ENCODE measurements around the gene TWIST2.

TWIST2 gene

GRCh38 chr2:238811759-238812158, 36.1 kb upstream of the TWIST2 start:
- TF ChIP-seq CREB1 (IDR thresholded peaks at IDR 0.05; ENCODE audit: low read depth) = no peak
- no peak for TF ChIP-seq EGR1 (IDR thresholded peaks at IDR 0.05)
- TF ChIP-seq, protein P1, sequence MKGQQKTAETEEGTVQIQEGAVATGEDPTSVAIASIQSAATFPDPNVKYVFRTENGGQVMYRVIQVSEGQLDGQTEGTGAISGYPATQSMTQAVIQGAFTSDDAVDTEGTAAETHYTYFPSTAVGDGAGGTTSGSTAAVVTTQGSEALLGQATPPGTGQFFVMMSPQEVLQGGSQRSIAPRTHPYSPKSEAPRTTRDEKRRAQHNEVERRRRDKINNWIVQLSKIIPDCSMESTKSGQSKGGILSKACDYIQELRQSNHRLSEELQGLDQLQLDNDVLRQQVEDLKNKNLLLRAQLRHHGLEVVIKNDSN (IDR thresholded peaks at IDR 0.05) = no peak
- TF ChIP-seq NFIC (IDR thresholded peaks at IDR 0.05) = no peak
- TF ChIP-seq, protein P2, sequence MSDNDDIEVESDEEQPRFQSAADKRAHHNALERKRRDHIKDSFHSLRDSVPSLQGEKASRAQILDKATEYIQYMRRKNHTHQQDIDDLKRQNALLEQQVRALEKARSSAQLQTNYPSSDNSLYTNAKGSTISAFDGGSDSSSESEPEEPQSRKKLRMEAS (IDR thresholded peaks at IDR 0.05) = no peak
- no peak for TF ChIP-seq TCF12 (IDR thresholded peaks at IDR 0.05; ENCODE audit: low read depth)
- no peak for TF ChIP-seq REST (IDR thresholded peaks at IDR 0.05; ENCODE audit: low read depth)

DNA sequence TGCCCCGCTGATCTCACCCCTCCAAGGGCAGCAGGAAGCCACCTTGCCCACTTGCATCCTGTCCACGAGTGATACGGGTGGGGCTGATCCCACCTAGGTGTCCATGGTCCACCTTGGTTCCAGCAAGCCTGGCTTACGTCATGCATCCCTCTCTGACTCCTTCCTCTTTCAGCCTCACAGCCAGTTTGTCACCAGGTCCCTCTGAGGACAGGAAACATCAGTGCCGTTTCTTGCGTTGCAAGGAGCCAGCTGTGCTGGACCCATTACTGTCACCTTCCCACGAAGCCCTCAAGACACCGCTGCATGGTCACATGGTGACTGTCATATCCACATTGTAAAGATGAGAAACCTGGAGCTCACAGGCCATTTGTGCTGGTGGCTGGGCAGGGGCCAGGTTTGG, 34.8 kb upstream of the TWIST2 start:
- TF ChIP-seq YY1 (IDR thresholded peaks at IDR 0.05; ENCODE audit: low read depth) = no peak

- no peak for TF ChIP-seq RAD21 (IDR thresholded peaks at IDR 0.05; ENCODE audit: low read depth)
- no peak for TF ChIP-seq TCF12 (IDR thresholded peaks at IDR 0.05; ENCODE audit: low read depth)
- no peak for TF ChIP-seq FOXM1 (IDR thresholded peaks at IDR 0.05; ENCODE audit: borderline replicate concordance, low read depth)
- TF ChIP-seq YY1 (IDR thresholded peaks at IDR 0.05; ENCODE audit: low read depth) = no peak
- no peak for TF ChIP-seq TEAD4 (IDR thresholded peaks at IDR 0.05)
- TF ChIP-seq EGR1 (IDR thresholded peaks at IDR 0.05) = no peak
- no peak for TF ChIP-seq CEBPB (IDR thresholded peaks at IDR 0.05)
- TF ChIP-seq ZBTB7A (IDR thresholded peaks at IDR 0.05; ENCODE audit: low read depth) = no peak
- TF ChIP-seq, protein P1 (IDR thresholded peaks at IDR 0.05) = no peak
- no peak for TF ChIP-seq REST (IDR thresholded peaks at IDR 0.05; ENCODE audit: low read depth)
- TF ChIP-seq CREB1 (IDR thresholded peaks at IDR 0.05; ENCODE audit: low read depth) = no peak
- TF ChIP-seq EP300 (IDR thresholded peaks at IDR 0.05; ENCODE audit: borderline replicate concordance) = no peak
- TF ChIP-seq, protein P2 (IDR thresholded peaks at IDR 0.05) = no peak
Observed at GRCh38 chr2:238814815-238815214, 33.1 kb upstream of the TWIST2 start.

DNA sequence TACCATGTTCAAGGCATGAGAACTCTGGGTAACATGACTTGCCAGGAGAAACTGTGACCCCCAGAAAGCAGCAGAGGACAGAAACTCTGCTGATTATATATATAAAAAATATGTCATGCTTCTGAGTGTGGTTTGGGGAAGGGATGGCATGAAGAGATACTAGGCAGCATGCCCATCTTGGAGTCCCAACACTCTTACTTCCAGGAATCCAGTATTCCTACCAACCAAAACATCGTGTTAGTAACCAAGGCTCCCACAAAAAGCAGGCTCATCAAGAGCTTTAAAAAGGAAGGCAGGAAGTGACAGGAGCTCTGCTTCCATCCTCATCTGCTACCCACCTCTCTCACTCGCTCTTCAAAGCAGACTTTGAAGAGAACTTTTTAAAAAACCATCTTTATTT, 31.6 kb upstream of the TWIST2 start:
- TF ChIP-seq, protein P1 (IDR thresholded peaks at IDR 0.05) = no peak
- TF ChIP-seq TCF12 (IDR thresholded peaks at IDR 0.05; ENCODE audit: low read depth) (no peak), EGR1 (IDR thresholded peaks at IDR 0.05) (no peak)

DNA sequence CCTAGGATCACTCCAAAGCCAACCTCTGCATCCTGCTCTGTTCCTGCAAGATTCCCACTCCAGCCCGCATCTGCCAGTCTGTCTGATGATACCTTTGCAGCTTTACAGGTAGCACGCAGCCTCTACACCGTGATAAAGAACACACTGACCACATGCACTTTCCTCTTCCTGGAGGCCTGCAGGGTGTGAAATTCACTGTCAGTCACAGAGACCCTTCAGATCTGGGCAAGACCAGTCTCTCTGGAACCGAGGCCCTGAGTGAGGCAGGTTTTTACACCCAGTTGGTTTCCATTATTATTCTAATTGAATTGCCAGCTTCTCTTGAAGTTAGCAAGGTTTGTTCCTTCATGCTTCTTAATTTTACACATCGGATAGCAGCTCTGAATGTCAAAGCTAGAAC, 30.5 kb upstream of the TWIST2 start:
- TF ChIP-seq, protein P1 (IDR thresholded peaks at IDR 0.05) = no peak
- no peak for TF ChIP-seq CREB1 (IDR thresholded peaks at IDR 0.05; ENCODE audit: low read depth)
- no peak for TF ChIP-seq RAD21 (IDR thresholded peaks at IDR 0.05; ENCODE audit: low read depth)
- no peak for TF ChIP-seq FOXM1 (IDR thresholded peaks at IDR 0.05; ENCODE audit: borderline replicate concordance, low read depth)
- no peak for TF ChIP-seq TEAD4 (IDR thresholded peaks at IDR 0.05)
- no peak for TF ChIP-seq NFIC (IDR thresholded peaks at IDR 0.05)
- TF ChIP-seq EP300 (IDR thresholded peaks at IDR 0.05; ENCODE audit: borderline replicate concordance) = no peak
- TF ChIP-seq REST (IDR thresholded peaks at IDR 0.05; ENCODE audit: low read depth) = no peak
- no peak for TF ChIP-seq CEBPB (IDR thresholded peaks at IDR 0.05)
- TF ChIP-seq, protein P2 (IDR thresholded peaks at IDR 0.05) = no peak
- no peak for TF ChIP-seq ZBTB7A (IDR thresholded peaks at IDR 0.05; ENCODE audit: low read depth)
- TF ChIP-seq TCF12 (IDR thresholded peaks at IDR 0.05; ENCODE audit: low read depth) = no peak
- TF ChIP-seq YY1 (IDR thresholded peaks at IDR 0.05; ENCODE audit: low read depth) = no peak
- TF ChIP-seq EGR1 (IDR thresholded peaks at IDR 0.05) = no peak
- TF ChIP-seq TAF1 (IDR thresholded peaks at IDR 0.05; ENCODE audit: low read depth) = no peak
